ENCODE measurements around the gene CFI. TPM values are rescaled to one million over a fixed set of nuclear protein-coding genes. Genes with fewer than 3 reads are reported as not detected.

CFI gene
- total RNA-seq, 1 donor from 2014 or later = 54.8 TPM

- DNase-seq (no peak), ATAC-seq (no peak)
- Histone ChIP-seq H3K36me3 (peaks cover 78% of the 10 kb centered on the region), H3K9me3 (no peaks in the 10 kb centered on the region), H3K27me3 (ENCODE audit: low read depth) (no peaks in the 10 kb centered on the region), H3K27ac (no peak overlapping the region), H3K4me1 (peaks cover 11% of the 10 kb centered on the region), H3K4me3 (no peak overlapping the region)
- TF ChIP-seq CTCF (IDR thresholded peaks at IDR 0.05) = no peak
- intact Hi-C loops (cut with DNase I) = loop anchor here (10.0 kb wide), 1 partner anchor 396 kb away; no protein-coding TSS in a partner anchor
These were observed 18.8 kb upstream of the CFI start for GRCh38 chr4:109820563-109820962.

- H3K4me1 ChIP-seq = peaks cover 15% of the 10 kb centered on the region
- H3K36me3 ChIP-seq = peaks cover 55% of the 10 kb centered on the region
- no peak overlapping the region for H3K27ac ChIP-seq
- no peaks in the 10 kb centered on the region for H3K27me3 ChIP-seq (ENCODE audit: low read depth)
- intact Hi-C loops (cut with DNase I) = no loop called here
- H3K4me3 ChIP-seq = no peak overlapping the region
- no peak for DNase-seq
- no peaks in the 10 kb centered on the region for H3K9me3 ChIP-seq
- no peak for ATAC-seq
- no peak for TF ChIP-seq CTCF (IDR thresholded peaks at IDR 0.05)
These were observed 16.5 kb upstream of the CFI start for GRCh38 chr4:109818268-109818667.

- no peak for TF ChIP-seq CTCF (IDR thresholded peaks at IDR 0.05)
- DNase-seq = no peak
- H3K4me1 ChIP-seq = peaks cover 15% of the 10 kb centered on the region
- H3K9me3 ChIP-seq = no peaks in the 10 kb centered on the region
- ATAC-seq = no peak
- intact Hi-C loops (cut with DNase I) = no loop called here
- no peak overlapping the region for H3K4me3 ChIP-seq
- peaks cover 41% of the 10 kb centered on the region for H3K36me3 ChIP-seq
- H3K27me3 ChIP-seq (ENCODE audit: low read depth) = no peaks in the 10 kb centered on the region
- no peak overlapping the region for H3K27ac ChIP-seq
These were observed 15.1 kb upstream of the CFI start for GRCh38 chr4:109816894-109817293.

GRCh38 chr4:109816082-109816442, 14.3 kb upstream of the CFI start:
- H3K27ac ChIP-seq = peak overlapping the region; percentile 91
- intact Hi-C loops (cut with DNase I) = no loop called here
- DNase-seq = no peak

GRCh38 chr4:109815151-109816081, 13.6 kb upstream of the CFI start, which contains the start of gene GAR1:
Gene GAR1 (plus strand): TSS chr4:109815762. CDS start chr4:109816165, 403 bp downstream.
- H3K9me3 ChIP-seq = no peaks in the 10 kb centered on the region
- DNase-seq (peak; percentile 95), ATAC-seq (peak; percentile 98 to 99)
- intact Hi-C loops (cut with DNase I) = no loop called here
- H3K4me1 ChIP-seq = peaks cover 15% of the 10 kb centered on the region
- TF ChIP-seq CTCF (IDR thresholded peaks at IDR 0.05) = no peak
- peak within 1 kb of the TSS; percentile 82 for H3K4me3 ChIP-seq
- H3K27ac ChIP-seq = peak within 1 kb of the TSS; percentile 91
- peaks cover 27% of the 10 kb centered on the region for H3K36me3 ChIP-seq
- H3K27me3 ChIP-seq (ENCODE audit: low read depth) = no peaks in the 10 kb centered on the region

More at GRCh38 chr4:109816082-109816442, 14.3 kb upstream of the CFI start:
- Histone ChIP-seq H3K27me3 (ENCODE audit: low read depth) (no peaks in the 10 kb centered on the region), H3K36me3 (peaks cover 33% of the 10 kb centered on the region), H3K4me1 (peaks cover 15% of the 10 kb centered on the region), H3K4me3 (peak overlapping the region; percentile 82), H3K9me3 (no peaks in the 10 kb centered on the region)
- ATAC-seq = peak in 1 of 2 donors; percentile 6
- no peak for TF ChIP-seq CTCF (IDR thresholded peaks at IDR 0.05)

Data from lower lobe of right lung (tissue), 2 donors.